ENCODE results near the gene MAIP1.

MAIP1 gene

GRCh38 chr2:199988151-199988550 is 32.8 kb downstream of the MAIP1 start:
- DNase-seq (ENCODE audit: low read depth, low spot score): no peak

- DNase-seq (ENCODE audit: low read depth, low spot score): no peak
Measured at GRCh38 chr2:199989822-199990221, 34.4 kb downstream of the MAIP1 start.

GRCh38 chr2:199991691-199992090 is 36.3 kb downstream of the MAIP1 start:
- DNase-seq (ENCODE audit: low read depth, low spot score): no peak

- no peak for DNase-seq (ENCODE audit: low read depth, low spot score)
Measured at GRCh38 chr2:199992296-199992695, 36.9 kb downstream of the MAIP1 start.

GRCh38 chr2:199994371-199994770 is 39.0 kb downstream of the MAIP1 start:
- no peak for DNase-seq (ENCODE audit: low read depth, low spot score)

GRCh38 chr2:199994896-199995295 is 39.5 kb downstream of the MAIP1 start:
- no peak for DNase-seq (ENCODE audit: low read depth, low spot score)

- DNase-seq (ENCODE audit: low read depth, low spot score): no peak
Measured at GRCh38 chr2:199997296-199997695, 41.9 kb downstream of the MAIP1 start.

- no peak for DNase-seq (ENCODE audit: low read depth, low spot score)
Measured at GRCh38 chr2:199999166-199999565, 43.8 kb downstream of the MAIP1 start.

GRCh38 chr2:200000444-200001163 is 45.2 kb downstream of the MAIP1 start:
- DNase-seq (ENCODE audit: low read depth, low spot score): no peak

- DNase-seq (ENCODE audit: low read depth, low spot score): peak; percentile 66
Measured at GRCh38 chr2:200003444-200003843, 48.1 kb downstream of the MAIP1 start.

GRCh38 chr2:200005675-200006074 is 50.3 kb downstream of the MAIP1 start:
- no peak for DNase-seq (ENCODE audit: low read depth, low spot score)

GRCh38 chr2:200007306-200007705 is 51.9 kb downstream of the MAIP1 start:
- DNase-seq (ENCODE audit: low read depth, low spot score): no peak

GRCh38 chr2:200012401-200012800 is 57.0 kb downstream of the MAIP1 start:
- DNase-seq (ENCODE audit: low read depth, low spot score): no peak

All from smooth muscle cell of the brain vasculature (primary cell).